Stomach (tissue), 4 donors: ENCODE data around the gene CFAP70.

Source experiments
- CTCF ChIP-seq, 7 experiments: fragments of 450-650 bp in 4 of 7; fragments of 200-600 bp in 3 of 7; sonication (generic) in 3 of 7; IDR thresholded peaks; one replicate each; pipeline ENCODE4 v1.5.1; 2016 to 2019; ENCODE audit warnings: antibody characterized with exemption in 7 of 7, control low read depth in 2 of 7, mild to moderate bottlenecking in 1 of 7
- POLR2AphosphoS5 ChIP-seq, 3 donors: sonication (generic); formaldehyde crosslinking; IDR thresholded peaks; one replicate each; pipeline ENCODE4 v1.6.1; 2016; ENCODE audit warnings: antibody characterized with exemption in 3 of 3

GRCh38 chr10:73218431-73219191 lies 140.1 kb downstream of the CFAP70 start:
- TF ChIP-seq CTCF (IDR thresholded peaks at IDR 0.05) (peak in 1 of 7 experiments; percentile 6), POLR2AphosphoS5 (IDR thresholded peaks at IDR 0.05) (no peak)
